PC-9 (cell line): Measurements from ENCODE around the gene BTBD18. TPM values are rescaled to one million over a fixed set of nuclear protein-coding genes. Genes with fewer than 3 reads are reported as not detected.

Experiments used
- BruUV-seq: library from RNA; stranded (reverse); fragments of 400-500 nt; replicated peaks from 2 replicates; lab custom pipeline; 2021; lab: Mats Ljungman, UMichigan
- CTCF ChIA-PET: fragments of 300-600 bp; sonication (Branson Sonifier 250); formaldehyde crosslinking; loops from one replicate; lab custom pipeline; 2022; ENCODE audit warnings: antibody characterized with exemption; lab: Charles Lee
- POLR2A ChIA-PET: fragments of 300-600 bp; sonication (Branson Sonifier 250); formaldehyde crosslinking; loops from one replicate; lab custom pipeline; 2022; ENCODE audit warnings: antibody characterized with exemption; ENCODE audit not compliant: unreplicated experiment; lab: Charles Lee
- DNase-seq, 2 experiments: peaks; one replicate each; pipeline versions ENCODE4 v3.0.0 to v3.0.0-alpha.2; 2015 to 2022; ENCODE audit warnings: mixed read lengths in 1 of 2
- H2AFZ ChIP-seq: fragments of 200-600 bp; sonication (generic); 2 replicates; pipeline ENCODE4 v1.8.1; 2017; ENCODE audit warnings: antibody characterized with exemption
- H3F3A ChIP-seq: fragments of 200-600 bp; sonication (generic); 2 replicates; pipeline ENCODE4 v1.8.1; 2017; ENCODE audit warnings: antibody characterized with exemption, mild to moderate bottlenecking, low read depth; ENCODE audit not compliant: insufficient read depth
- H3K27ac ChIP-seq: fragments of 200-600 bp; sonication (generic); 2 replicates; pipeline ENCODE4 v1.6.1; 2016; ENCODE audit warnings: mixed run types
- H3K27me3 ChIP-seq: fragments of 200-600 bp; sonication (generic); 2 replicates; pipeline ENCODE4 v1.6.1; 2016; ENCODE audit warnings: low read depth, mixed run types; ENCODE audit not compliant: insufficient read depth
- H3K36me3 ChIP-seq: fragments of 200-600 bp; sonication (generic); 2 replicates; pipeline ENCODE4 v1.6.1; 2016; ENCODE audit warnings: low read depth, mixed run types
- H3K4me1 ChIP-seq: fragments of 200-600 bp; sonication (generic); replicated peaks from 2 replicates; pipeline ENCODE4 v1.6.1; 2016; ENCODE audit warnings: mixed run types; ENCODE audit not compliant: insufficient read depth
- H3K4me2 ChIP-seq: fragments of 200-600 bp; sonication (generic); 2 replicates; pipeline ENCODE4 v1.6.1; 2017; ENCODE audit warnings: mixed run types
- H3K4me3 ChIP-seq: fragments of 200-600 bp; sonication (generic); 2 replicates; pipeline ENCODE4 v1.6.1; 2016; ENCODE audit warnings: mixed run types
- H3K79me2 ChIP-seq: fragments of 200-600 bp; sonication (generic); 2 replicates; pipeline ENCODE4 v1.6.1; 2017; ENCODE audit warnings: low read depth, mixed run types
- H3K9me2 ChIP-seq: fragments of 200-600 bp; sonication (generic); 2 replicates; pipeline ENCODE4 v1.8.1; 2017; ENCODE audit warnings: mild to moderate bottlenecking; ENCODE audit not compliant: insufficient read depth
- H3K9me3 ChIP-seq: fragments of 200-600 bp; sonication (generic); 2 replicates; pipeline ENCODE4 v1.8.1; 2016; ENCODE audit warnings: low read depth; ENCODE audit not compliant: insufficient read depth
- H4K20me1 ChIP-seq: fragments of 200-600 bp; sonication (generic); 2 replicates; pipeline ENCODE4 v1.8.1; 2017; ENCODE audit not compliant: insufficient read depth
- CTCF ChIP-seq: fragments of 200-600 bp; sonication (generic); conservative IDR thresholded peaks from 2 replicates; pipeline ENCODE4 v1.6.1; 2017; ENCODE audit warnings: mixed run types, antibody characterized with exemption, mild to moderate bottlenecking, moderate library complexity
- EZH2 ChIP-seq: fragments of 200-600 bp; sonication (generic); IDR thresholded peaks from 2 replicates; pipeline ENCODE4 v1.8.0; 2017; ENCODE audit warnings: antibody characterized with exemption, low read depth
- intact Hi-C: fragments of 100-400 bp; cut with micrococcal nuclease; formaldehyde crosslinking; loops from one replicate; pipeline ENCODE4 v1.10.0; 2022; ENCODE audit not compliant: unreplicated experiment
- total RNA-seq: library from RNA; stranded (reverse); gene quantifications from 2 replicates; pipeline ENCODE4 v1.2.3, GENCODE V29; 2021

Gene BTBD18
- total RNA-seq, 1 experiment from 2014 or later: not detected

DNA sequence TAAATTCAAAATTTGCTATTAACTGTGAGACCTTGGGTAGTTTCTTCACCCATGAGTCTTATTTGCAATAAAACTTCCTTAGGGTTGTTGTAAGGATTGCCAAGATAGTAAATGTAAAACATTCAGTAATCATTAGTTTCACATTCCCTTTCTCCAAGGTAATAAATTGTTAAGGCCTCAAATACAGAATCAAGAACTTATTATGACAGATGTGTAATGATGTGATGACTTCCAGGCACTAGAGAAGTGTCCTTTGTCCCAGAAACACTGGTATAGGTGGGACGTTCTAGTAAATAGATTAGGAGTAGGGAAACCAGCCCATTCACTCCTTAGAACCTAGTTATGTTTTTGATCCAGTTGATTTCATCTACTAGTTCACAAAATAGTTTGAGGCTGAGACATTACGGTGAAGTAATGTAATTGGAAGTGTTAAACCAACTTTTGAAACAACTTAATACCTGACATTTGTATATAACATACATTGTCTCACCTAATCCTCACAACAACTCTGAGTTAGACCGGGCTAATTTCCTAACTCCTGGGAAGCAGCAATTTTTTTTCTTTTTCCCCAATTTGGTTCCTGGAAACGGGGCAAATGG, 35.5 kb upstream of the BTBD18 start:
- 0 out of 2 replicates have a peak overlapping the region, but pooled peaks have one; percentile 29 for H3K4me2 ChIP-seq
- H3K27ac ChIP-seq: peak overlapping the region; percentile 32
- BruUV-seq: no TSS peak
- CTCF ChIA-PET: no interaction called here
- peaks cover 3% of the 10 kb centered on the region; the same call in 1 of the 2 replicates for H4K20me1 ChIP-seq
- H3K4me1 ChIP-seq: peaks cover 56% of the 10 kb centered on the region
- peaks cover 16% of the 10 kb centered on the region for H3F3A ChIP-seq
- no peak for TF ChIP-seq EZH2
- no peak for TF ChIP-seq CTCF
- POLR2A ChIA-PET: no interaction called here
- no peak for DNase-seq
- H3K9me2 ChIP-seq: no peaks in the 10 kb centered on the region
- intact Hi-C loops: no loop called here
- H3K27me3 ChIP-seq: no peaks in the 10 kb centered on the region
- no peaks in the 10 kb centered on the region for H3K9me3 ChIP-seq
- H3K36me3 ChIP-seq: peaks cover 44% of the 10 kb centered on the region
- peaks cover 100% of the 10 kb centered on the region for H3K79me2 ChIP-seq
- H2AFZ ChIP-seq: no peak overlapping the region
- no peak overlapping the region for H3K4me3 ChIP-seq

DNA sequence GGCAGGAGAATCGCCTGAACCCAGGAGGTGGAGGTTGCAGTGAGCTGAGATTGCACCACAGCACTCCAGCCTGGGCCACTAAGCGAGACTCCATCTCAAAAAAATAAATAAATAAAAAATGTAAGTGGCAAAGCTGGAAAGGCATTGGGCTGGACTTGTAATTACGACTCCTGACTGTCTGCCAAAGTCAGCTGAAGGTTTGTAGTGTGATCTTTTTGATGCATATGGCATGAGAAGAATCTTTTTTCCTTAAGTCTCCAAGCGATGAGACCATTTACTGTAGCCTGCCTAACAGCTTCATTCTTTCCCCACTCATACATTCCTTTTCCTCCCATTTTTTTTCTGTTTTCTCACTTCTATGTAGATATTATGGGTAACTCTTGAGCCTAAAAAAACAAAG, 34.8 kb upstream of the BTBD18 start:
- intact Hi-C loops: no loop called here
- Histone ChIP-seq H3K27me3 (no peaks in the 10 kb centered on the region), H2AFZ (no peak overlapping the region), H3K79me2 (peaks cover 97% of the 10 kb centered on the region), H4K20me1 (peaks cover 3% of the 10 kb centered on the region; the same call in 1 of the 2 replicates), H3K9me3 (no peaks in the 10 kb centered on the region), H3K4me1 (peaks cover 55% of the 10 kb centered on the region), H3K27ac (peak overlapping the region; percentile 20; the same call in 1 of the 2 replicates), H3K4me3 (no peak overlapping the region), H3K4me2 (no peak overlapping the region), H3K9me2 (no peaks in the 10 kb centered on the region), H3F3A (peaks cover 19% of the 10 kb centered on the region), H3K36me3 (peaks cover 40% of the 10 kb centered on the region)
- CTCF ChIA-PET: no interaction called here
- POLR2A ChIA-PET: no interaction called here
- BruUV-seq: no TSS peak
- no peak for DNase-seq
- no peak for TF ChIP-seq CTCF
- TF ChIP-seq EZH2: no peak

- intact Hi-C loops: no loop called here
- CTCF ChIA-PET: interaction anchor here (1.0 kb wide), 1 partner anchor 20 kb away, joined by 7 read pairs; no protein-coding TSS in a partner anchor
- H3K4me3 ChIP-seq: no peak overlapping the region
- H4K20me1 ChIP-seq: peaks cover 3% of the 10 kb centered on the region; the same call in 1 of the 2 replicates
- no peak for TF ChIP-seq CTCF
- TF ChIP-seq EZH2: no peak
- peaks cover 33% of the 10 kb centered on the region for H3F3A ChIP-seq
- POLR2A ChIA-PET: interaction anchor here (0.6 to 0.7 kb wide), 2 partner anchors 13 to 82 kb away, joined by 9 to 10 read pairs; no protein-coding TSS in a partner anchor
- H3K4me1 ChIP-seq: peaks cover 61% of the 10 kb centered on the region
- H3K36me3 ChIP-seq: peaks cover 40% of the 10 kb centered on the region
- no peaks in the 10 kb centered on the region for H3K9me3 ChIP-seq
- no peaks in the 10 kb centered on the region for H3K27me3 ChIP-seq
- no TSS peak for BruUV-seq
- no peak overlapping the region for H2AFZ ChIP-seq
- H3K9me2 ChIP-seq: no peaks in the 10 kb centered on the region
- no peak overlapping the region for H3K4me2 ChIP-seq
- no peak for DNase-seq
- peak overlapping the region; percentile 14; the same call in 1 of the 2 replicates for H3K27ac ChIP-seq
- peaks cover 96% of the 10 kb centered on the region for H3K79me2 ChIP-seq
Measured at GRCh38 chr11:57785072-57785471, 33.5 kb upstream of the BTBD18 start.
